KG1 (cell line): ENCODE results near the gene CLEC4A.
"Not testable (repeated sequence)": the region's sequence is repeated elsewhere in the genome, so short reads cannot be mapped to it uniquely, and the experiment has no call there.

Source experiments
- DNase-seq: peaks from one replicate; lab custom pipeline; 2025; lab: John Stamatoyannopoulos, UW

The CLEC4A gene

GRCh38 chr12:8123124-8123912, at the start of gene CLEC4A:
Gene CLEC4A, plus strand, starts transcription at chr12:8123617. Its CDS starts 262 bp downstream, at chr12:8123879.
- peak; percentile 64 for DNase-seq

- DNase-seq, result no peak
Observed at GRCh38 chr12:8075935-8076334, 47.5 kb upstream of the CLEC4A start.

- DNase-seq, result no peak
Observed at GRCh38 chr12:8076366-8076765, 47.1 kb upstream of the CLEC4A start.

- no peak for DNase-seq
Observed at GRCh38 chr12:8077207-8077606, 46.2 kb upstream of the CLEC4A start.

- no peak for DNase-seq
Observed at GRCh38 chr12:8078398-8078797, 45.0 kb upstream of the CLEC4A start.

GRCh38 chr12:8078916-8079315, 44.5 kb upstream of the CLEC4A start:
- DNase-seq, result no peak

- DNase-seq, result no peak
Observed at GRCh38 chr12:8080120-8080519, 43.3 kb upstream of the CLEC4A start.

- no peak for DNase-seq
Observed at GRCh38 chr12:8081251-8081920, 42.0 kb upstream of the CLEC4A start.

GRCh38 chr12:8082808-8083100, 40.7 kb upstream of the CLEC4A start:
- no peak for DNase-seq

- DNase-seq, result not testable (repeated sequence)
Observed at GRCh38 chr12:8084351-8084750, 39.1 kb upstream of the CLEC4A start.

GRCh38 chr12:8087666-8088065, 35.8 kb upstream of the CLEC4A start:
- no peak for DNase-seq

GRCh38 chr12:8088574-8088973, 34.8 kb upstream of the CLEC4A start:
- no peak for DNase-seq

- DNase-seq, result not testable (repeated sequence)
Observed at GRCh38 chr12:8089277-8089676, 34.1 kb upstream of the CLEC4A start.

- DNase-seq, result no peak
Observed at GRCh38 chr12:8089716-8090115, 33.7 kb upstream of the CLEC4A start.

GRCh38 chr12:8093291-8093690, 30.1 kb upstream of the CLEC4A start:
- no peak for DNase-seq

- no peak for DNase-seq
Observed at GRCh38 chr12:8096281-8096915, 27.0 kb upstream of the CLEC4A start.

GRCh38 chr12:8099235-8099634, 24.2 kb upstream of the CLEC4A start:
- DNase-seq, result no peak

- DNase-seq, result peak; percentile 58
Observed at GRCh38 chr12:8108808-8109398, 14.5 kb upstream of the CLEC4A start.

- not testable (repeated sequence) for DNase-seq
Observed at GRCh38 chr12:8113117-8113516, 10.3 kb upstream of the CLEC4A start.

- DNase-seq, result no peak
Observed at GRCh38 chr12:8120072-8120713, 3.2 kb upstream of the CLEC4A start.

- DNase-seq, result no peak
Observed at GRCh38 chr12:8127138-8127537, 3.7 kb downstream of the CLEC4A start.
